Esophagus (tissue), 2 donors: ENCODE measurements around the gene MAP3K20. TPM values are rescaled to one million over a fixed set of nuclear protein-coding genes. Genes with fewer than 3 reads are reported as not detected.
"Not testable (repeated sequence)": the region's sequence is repeated elsewhere in the genome, so short reads cannot be mapped to it uniquely, and the experiment has no call there.

Source experiments
- H3K27ac ChIP-seq, 2 donors: one replicate each; pipeline ENCODE4 v1.5.1; 2013; ENCODE audit warnings: low read depth in 2 of 2, mild to moderate bottlenecking in 2 of 2, inconsistent platforms in 1 of 2, low read length in 1 of 2, moderate library complexity in 1 of 2
- H3K27me3 ChIP-seq, 2 donors: one replicate each; pipeline ENCODE4 v1.6.1; 2013; ENCODE audit warnings: low read length in 2 of 2, control low read depth in 1 of 2, mild to moderate bottlenecking in 1 of 2; ENCODE audit not compliant: insufficient read depth in 2 of 2, control insufficient read depth in 1 of 2
- H3K36me3 ChIP-seq, 2 donors: one replicate each; pipeline ENCODE4 v1.6.1; 2013; ENCODE audit warnings: low read length in 1 of 2; ENCODE audit not compliant: control insufficient read depth in 2 of 2, insufficient read depth in 2 of 2
- H3K4me1 ChIP-seq, 2 donors: one replicate each; pipeline ENCODE4 v1.6.1; 2013; ENCODE audit warnings: low read length in 1 of 2; ENCODE audit not compliant: control insufficient read depth in 2 of 2, insufficient read depth in 2 of 2
- H3K4me3 ChIP-seq, 2 donors: one replicate each; pipeline ENCODE4 v1.5.1; 2013; ENCODE audit warnings: low read length in 2 of 2, mild to moderate bottlenecking in 2 of 2, low read depth in 1 of 2, moderate library complexity in 1 of 2
- H3K9me3 ChIP-seq, 2 donors: one replicate each; pipeline ENCODE4 v1.6.1; 2013; ENCODE audit warnings: mild to moderate bottlenecking in 2 of 2, low read depth in 1 of 2, low read length in 1 of 2, moderate library complexity in 1 of 2; ENCODE audit not compliant: control insufficient read depth in 2 of 2, insufficient read depth in 1 of 2
- WGBS, 2 donors: extraction: QIAGEN DNeasy Blood & Tissue Kit; methylation state at CpG; one replicate each; pipeline ENCODE4 v1.1.7; 2013; 5-methylcytosine and 5-hydroxymethylcytosine counted together
- polyA plus RNA-seq, 2 donors: library from polyadenylated mRNA; stranded (reverse); fragments of 200-250 nt; gene quantifications; one replicate each; pipeline ENCODE4 v1.2.3, GENCODE V29; 2013
- donor health status: healthy with polysubstance abuse.
- donor health status: Bipolar disorder and iron deficiency.

The MAP3K20 gene
- polyA plus RNA-seq, 2 donors, result 5.0 to 13.3 TPM

- Histone ChIP-seq H3K36me3 (no peaks in the 10 kb centered on the region), H3K4me3 (no peak overlapping the region), H3K4me1 (no peaks in the 10 kb centered on the region), H3K27me3 (no peaks in the 10 kb centered on the region), H3K9me3 (no peaks in the 10 kb centered on the region), H3K27ac (no peak overlapping the region)
- 57 to 65% methylated on average over 6 of the region's 6 CpGs for WGBS, 2 donors
These were observed 33.9 kb downstream of the MAP3K20 start for GRCh38 chr2:173109253-173110188.

DNA sequence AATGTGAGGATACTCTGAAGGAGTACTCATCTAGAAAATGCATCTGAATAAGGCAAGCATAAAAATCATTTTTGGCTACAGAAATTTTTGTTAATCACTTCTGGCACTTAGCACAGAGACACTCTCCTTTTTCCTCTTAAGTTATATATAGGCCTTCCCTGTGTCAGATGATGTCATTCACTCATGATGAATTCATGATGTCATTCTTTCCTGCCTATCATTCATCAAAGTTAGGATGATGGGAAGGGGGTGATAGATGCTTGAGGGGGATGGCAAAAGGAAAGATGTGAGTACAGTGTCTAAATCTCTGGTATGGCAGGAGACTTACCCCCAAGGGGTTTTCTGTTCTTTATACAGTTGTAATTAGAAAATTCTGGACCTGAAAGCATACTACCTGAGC is 42.0 kb downstream of the MAP3K20 start:
- Histone ChIP-seq H3K9me3 (no peaks in the 10 kb centered on the region), H3K4me3 (no peak overlapping the region), H3K27me3 (no peaks in the 10 kb centered on the region), H3K36me3 (no peaks in the 10 kb centered on the region), H3K4me1 (no peaks in the 10 kb centered on the region), H3K27ac (no peak overlapping the region)

GRCh38 chr2:173118395-173118794 is 42.7 kb downstream of the MAP3K20 start:
- WGBS, 2 donors, result 61 to 66% methylated on average over 1 of the region's 1 CpG
- H3K4me3 ChIP-seq, result no peak overlapping the region
- no peaks in the 10 kb centered on the region for H3K9me3 ChIP-seq
- H3K36me3 ChIP-seq, result no peaks in the 10 kb centered on the region
- H3K27ac ChIP-seq, result no peak overlapping the region
- no peaks in the 10 kb centered on the region for H3K4me1 ChIP-seq
- H3K27me3 ChIP-seq, result no peaks in the 10 kb centered on the region

GRCh38 chr2:173119069-173119807 is 43.6 kb downstream of the MAP3K20 start:
- no peaks in the 10 kb centered on the region for H3K27me3 ChIP-seq
- no peak overlapping the region for H3K4me3 ChIP-seq
- H3K27ac ChIP-seq, result no peak overlapping the region
- H3K9me3 ChIP-seq, result no peaks in the 10 kb centered on the region
- H3K36me3 ChIP-seq, result no peaks in the 10 kb centered on the region
- H3K4me1 ChIP-seq, result peaks cover 0 to 1% of the 10 kb centered on the region in 2 donors
- 49 to 59% methylated on average over 5 of the region's 5 CpGs for WGBS, 2 donors

GRCh38 chr2:173119944-173120343 is 44.3 kb downstream of the MAP3K20 start:
- Histone ChIP-seq H3K27ac (no peak overlapping the region), H3K27me3 (no peaks in the 10 kb centered on the region), H3K4me3 (no peak overlapping the region), H3K4me1 (peaks cover 3 to 5% of the 10 kb centered on the region in 2 donors), H3K36me3 (no peaks in the 10 kb centered on the region), H3K9me3 (no peaks in the 10 kb centered on the region)
- 56 to 58% methylated on average over 2 of the region's 2 CpGs for WGBS, 2 donors

- 94 to 99% methylated on average over 1 of the region's 1 CpG for WGBS, 2 donors
- no peaks in the 10 kb centered on the region for H3K36me3 ChIP-seq
- H3K27me3 ChIP-seq, result no peaks in the 10 kb centered on the region
- H3K9me3 ChIP-seq, result no peaks in the 10 kb centered on the region
- peaks cover 3 to 5% of the 10 kb centered on the region in 2 donors for H3K4me1 ChIP-seq
- H3K4me3 ChIP-seq, result no peak overlapping the region
- H3K27ac ChIP-seq, result no peak overlapping the region
These were observed 47.3 kb downstream of the MAP3K20 start for GRCh38 chr2:173122936-173123335.

DNA sequence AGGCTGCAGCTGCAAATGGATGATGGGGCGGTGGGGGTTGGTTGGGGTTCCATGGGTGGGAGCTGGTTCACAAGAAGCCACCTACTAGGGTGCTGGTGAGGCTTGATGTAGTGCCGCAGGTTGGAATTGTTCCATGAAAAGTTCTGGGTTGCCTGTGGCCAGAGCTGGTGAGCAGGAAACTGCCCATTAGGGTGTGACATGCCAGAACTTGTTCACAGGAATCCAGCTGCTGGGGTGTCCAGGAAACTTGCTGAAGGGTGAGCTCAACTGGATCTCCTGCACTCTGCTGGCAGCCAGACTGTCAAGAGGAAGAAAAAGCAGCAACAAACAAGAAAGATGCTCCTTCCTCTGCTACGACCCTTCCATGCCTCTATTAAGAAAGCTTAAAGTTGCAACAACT is 48.8 kb downstream of the MAP3K20 start:
- H3K27ac ChIP-seq, result peak overlapping the region in 1 of 2 donors; percentile 24
- H3K9me3 ChIP-seq, result no peaks in the 10 kb centered on the region
- H3K4me1 ChIP-seq, result peaks cover 3 to 5% of the 10 kb centered on the region in 2 donors
- no peak overlapping the region for H3K4me3 ChIP-seq
- no peaks in the 10 kb centered on the region for H3K36me3 ChIP-seq
- 66 to 95% methylated on average over 3 of the region's 3 CpGs for WGBS, 2 donors
- no peaks in the 10 kb centered on the region for H3K27me3 ChIP-seq

DNA sequence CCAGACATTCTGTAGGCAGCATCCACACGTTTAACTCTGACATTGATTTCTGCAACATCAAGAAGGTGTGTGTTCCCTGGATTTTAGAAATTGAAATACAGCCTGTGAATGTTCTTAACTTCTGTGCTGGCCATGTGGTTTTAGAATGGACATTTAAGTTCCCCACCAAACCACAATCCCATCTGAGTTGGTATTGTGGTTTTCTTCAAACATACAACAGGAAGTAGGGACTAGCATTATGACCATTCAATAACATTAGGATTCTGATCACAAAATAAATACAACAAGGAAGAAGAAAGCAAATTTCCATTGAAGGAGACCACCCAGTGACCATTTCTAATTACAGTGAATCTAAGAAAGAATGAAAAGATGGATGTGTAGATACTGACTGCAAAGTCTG is 51.2 kb downstream of the MAP3K20 start:
- H3K27me3 ChIP-seq, result no peaks in the 10 kb centered on the region
- H3K4me3 ChIP-seq, result no peak overlapping the region
- H3K27ac ChIP-seq, result no peak overlapping the region
- peaks cover 3 to 5% of the 10 kb centered on the region in 2 donors for H3K4me1 ChIP-seq
- WGBS, 2 donors, result 76 to 81% methylated on average over 1 of the region's 1 CpG
- H3K9me3 ChIP-seq, result no peaks in the 10 kb centered on the region
- no peaks in the 10 kb centered on the region for H3K36me3 ChIP-seq

DNA sequence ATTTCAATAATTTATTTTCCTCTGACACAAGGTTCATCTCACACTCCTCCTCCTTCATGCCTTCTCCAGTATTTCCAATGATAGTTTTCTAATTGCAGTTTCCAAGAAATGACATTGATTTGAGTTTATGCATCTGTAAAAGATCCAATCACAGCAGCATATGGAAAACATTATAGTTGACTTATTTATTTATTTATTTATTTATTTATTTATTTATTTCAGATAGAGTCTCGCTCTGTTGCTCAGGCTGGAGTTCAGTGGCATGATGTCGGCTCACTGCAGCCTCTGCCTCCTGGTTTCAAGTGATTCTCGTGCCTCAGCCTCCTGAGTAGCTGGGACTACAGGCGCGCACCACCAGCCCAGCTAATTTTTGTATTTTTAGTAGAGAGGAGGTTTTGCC is 52.5 kb downstream of the MAP3K20 start:
- H3K4me3 ChIP-seq, H3K9me3 ChIP-seq, H3K27me3 ChIP-seq, H3K4me1 ChIP-seq, H3K36me3 ChIP-seq, H3K27ac ChIP-seq: not testable (repeated sequence)
- 98% methylated on average over 5 of the region's 5 CpGs for WGBS, 2 donors
